SH-SY5Y (cell line): ENCODE measurements around the gene PTPRG.

ENCODE experiments used
- GATA2 ChIP-seq: IDR thresholded peaks from 2 replicates; pipeline ENCODE4 v1.6.1; 2011; ENCODE audit warnings: mild to moderate bottlenecking, low read depth, low read length
- GATA3 ChIP-seq: IDR thresholded peaks from 2 replicates; pipeline ENCODE4 v1.6.1; 2011; ENCODE audit warnings: low read depth, mild to moderate bottlenecking, low read length, moderate library complexity

The PTPRG gene

GRCh38 chr3:62188681-62189375, 627.5 kb downstream of the PTPRG start:
- no peak for TF ChIP-seq GATA2
- TF ChIP-seq GATA3: no peak

- TF ChIP-seq GATA3 (no peak), GATA2 (no peak)
Measured at GRCh38 chr3:62189376-62189698, 628.0 kb downstream of the PTPRG start.

GRCh38 chr3:62192891-62193290, 631.5 kb downstream of the PTPRG start:
- no peak for TF ChIP-seq GATA2

- TF ChIP-seq GATA2 (no peak), GATA3 (no peak)
Measured at GRCh38 chr3:62193586-62194345, 632.4 kb downstream of the PTPRG start.

- no peak for TF ChIP-seq GATA3
- TF ChIP-seq GATA2: no peak
Measured at GRCh38 chr3:62197350-62198012, 636.1 kb downstream of the PTPRG start.

GRCh38 chr3:62199126-62199525, 637.8 kb downstream of the PTPRG start:
- TF ChIP-seq GATA3 (no peak), GATA2 (no peak)

GRCh38 chr3:62201438-62202035, 640.2 kb downstream of the PTPRG start:
- TF ChIP-seq GATA3 (no peak), GATA2 (no peak)

GRCh38 chr3:62203152-62203551, 641.8 kb downstream of the PTPRG start:
- TF ChIP-seq GATA2: no peak
- TF ChIP-seq GATA3: no peak

GRCh38 chr3:62203561-62203960, 642.2 kb downstream of the PTPRG start:
- TF ChIP-seq GATA2 (no peak), GATA3 (no peak)

- TF ChIP-seq GATA3 (no peak), GATA2 (no peak)
Measured at GRCh38 chr3:62207197-62207596, 645.8 kb downstream of the PTPRG start.

GRCh38 chr3:62208385-62208784, 647.0 kb downstream of the PTPRG start:
- TF ChIP-seq GATA3 (no peak), GATA2 (no peak)

GRCh38 chr3:62209101-62209500, 647.7 kb downstream of the PTPRG start:
- TF ChIP-seq GATA2 (no peak), GATA3 (no peak)

GRCh38 chr3:62210011-62210410, 648.6 kb downstream of the PTPRG start:
- no peak for TF ChIP-seq GATA2

GRCh38 chr3:62211675-62212429, 650.5 kb downstream of the PTPRG start:
- TF ChIP-seq GATA2 (no peak), GATA3 (no peak)

- TF ChIP-seq GATA2 (no peak), GATA3 (no peak)
Measured at GRCh38 chr3:62214850-62215249, 653.5 kb downstream of the PTPRG start.

GRCh38 chr3:62220616-62221015, 659.2 kb downstream of the PTPRG start:
- TF ChIP-seq GATA3 (no peak), GATA2 (no peak)
